ENCODE measurements around the gene SPESP1.

SPESP1 gene

DNA sequence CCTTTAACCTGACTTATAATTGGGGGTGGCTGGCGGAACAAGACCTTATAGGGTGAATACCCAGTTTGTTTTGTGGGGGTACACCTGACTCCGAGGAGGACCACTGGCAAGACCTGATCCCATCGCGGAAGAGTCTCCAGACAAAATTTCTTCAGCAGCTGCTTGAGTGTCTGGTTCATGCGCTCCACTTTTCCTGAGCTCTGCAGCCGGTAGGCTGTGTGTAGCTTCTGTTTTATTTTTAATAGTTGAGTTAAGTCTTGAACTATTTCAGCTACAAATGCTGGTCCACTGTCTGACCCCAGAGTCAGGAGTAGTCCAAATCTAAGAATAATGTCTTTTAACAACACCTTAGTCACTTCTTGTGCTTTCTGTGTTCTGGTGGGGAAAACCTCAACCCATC, 63.0 kb downstream of the SPESP1 start:
- no peak for DNase-seq

DNA sequence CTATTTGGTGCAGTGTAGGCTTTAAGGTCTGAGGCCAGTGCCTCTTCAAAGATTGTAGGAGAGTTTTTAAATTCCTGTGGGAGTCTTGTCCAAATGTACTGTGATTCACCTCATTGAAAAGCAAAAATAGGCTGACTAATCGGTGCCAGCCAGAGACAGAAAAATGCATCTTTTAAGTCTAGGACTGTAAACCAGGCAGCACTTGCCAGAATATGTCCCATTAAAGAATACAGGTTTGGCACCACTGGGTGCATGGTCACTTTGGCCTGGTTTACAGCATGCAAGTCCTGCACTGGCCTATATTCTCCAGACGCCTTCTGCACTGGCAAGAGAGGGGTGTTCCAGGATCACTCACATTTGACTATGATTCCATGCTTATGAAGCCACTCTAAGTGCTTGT, 63.8 kb downstream of the SPESP1 start:
- DNase-seq = no peak

DNA sequence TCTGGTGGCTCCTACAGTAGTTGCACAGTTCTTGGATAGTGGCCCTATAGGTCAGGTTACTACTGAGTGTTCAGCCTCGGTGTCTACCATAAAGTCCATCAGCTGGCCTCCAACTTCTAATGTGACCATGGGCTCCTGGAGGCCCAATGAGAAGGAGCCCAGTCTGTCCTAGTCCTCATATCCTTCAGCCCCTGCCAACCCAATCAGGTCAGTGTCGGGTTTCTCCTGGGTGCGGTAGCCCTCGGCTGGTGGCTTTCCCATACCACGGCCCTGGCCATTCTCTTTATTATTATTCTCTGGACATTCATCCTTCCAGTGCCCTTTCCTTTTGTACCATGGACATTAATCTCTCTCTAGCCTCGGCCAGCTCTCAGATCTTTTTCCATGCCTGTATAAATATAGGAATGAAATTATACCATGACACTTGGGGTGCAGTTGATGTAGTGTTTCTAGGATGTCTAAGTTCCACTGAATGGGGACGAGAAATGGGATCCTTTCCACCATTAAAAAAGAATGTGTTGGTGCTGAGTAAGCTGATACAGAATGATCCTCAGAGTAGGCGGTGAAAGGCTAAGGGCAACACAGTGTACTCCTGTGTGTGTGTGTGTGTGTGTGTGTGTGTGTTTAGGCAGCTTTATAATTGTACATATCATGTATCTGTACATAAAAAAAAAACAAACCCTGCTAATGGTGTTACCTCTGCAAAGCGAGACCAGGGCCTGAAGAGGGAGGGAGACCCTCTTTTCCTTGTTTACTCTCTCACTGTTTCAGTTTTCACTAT, 64.8 kb downstream of the SPESP1 start:
- no peak for DNase-seq

Data from T-helper 2 cell (primary cell).